NCI-H2171 treated with DMSO at 0.1 percent for 48 hours (cell line): Measurements from ENCODE around the gene INPP5A.
"Not testable (repeated sequence)": the region's sequence is repeated elsewhere in the genome, so short reads cannot be mapped to it uniquely, and the experiment has no call there.

ENCODE experiments used
- DNase-seq: peaks from one replicate; lab custom pipeline; 2025; lab: John Stamatoyannopoulos, UW

The INPP5A gene

DNA sequence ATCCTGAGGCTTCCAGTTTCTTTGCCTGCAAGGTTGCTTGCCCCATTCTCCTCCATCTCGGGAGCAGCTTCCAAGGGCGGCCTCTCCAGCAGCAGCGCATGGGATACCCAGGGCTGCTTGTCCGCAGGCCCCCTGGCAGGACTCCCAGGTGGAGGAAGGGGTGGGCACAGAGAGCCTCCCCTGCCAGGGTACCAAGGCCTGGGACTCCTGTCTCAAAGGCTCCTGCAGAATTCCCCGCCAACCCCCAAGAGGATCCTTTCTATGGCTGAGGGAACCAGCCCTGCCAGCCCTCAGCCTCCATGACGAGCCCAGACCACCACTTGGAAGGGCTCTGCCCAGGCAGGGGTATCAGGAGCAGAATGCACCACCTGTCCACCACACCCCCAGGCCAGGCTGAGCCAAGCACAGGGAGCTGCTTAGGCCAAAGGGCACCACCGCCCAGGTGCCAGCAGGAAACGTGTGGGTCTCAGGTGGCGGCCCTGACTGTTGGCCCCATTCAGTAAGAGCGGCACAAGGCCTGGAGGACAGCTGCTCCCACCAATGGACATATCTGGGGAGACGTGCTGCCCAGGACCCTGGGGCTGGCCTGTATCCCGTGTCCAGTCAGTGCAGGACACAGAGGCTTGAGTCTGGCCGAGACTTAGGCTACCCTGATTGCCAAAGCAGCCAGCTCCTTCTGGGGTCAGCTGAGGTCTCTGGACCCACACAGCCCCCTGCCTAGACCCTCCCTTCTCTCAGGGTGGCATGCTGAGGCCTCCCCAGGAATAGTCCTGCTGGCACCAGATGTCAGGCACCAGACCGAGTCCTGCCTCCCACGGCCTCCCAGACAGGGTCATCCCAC is 33.8 kb upstream of the INPP5A start:
- no peak for DNase-seq

- DNase-seq, result no peak
These were observed 32.9 kb upstream of the INPP5A start for GRCh38 chr10:132504501-132505272.

DNA sequence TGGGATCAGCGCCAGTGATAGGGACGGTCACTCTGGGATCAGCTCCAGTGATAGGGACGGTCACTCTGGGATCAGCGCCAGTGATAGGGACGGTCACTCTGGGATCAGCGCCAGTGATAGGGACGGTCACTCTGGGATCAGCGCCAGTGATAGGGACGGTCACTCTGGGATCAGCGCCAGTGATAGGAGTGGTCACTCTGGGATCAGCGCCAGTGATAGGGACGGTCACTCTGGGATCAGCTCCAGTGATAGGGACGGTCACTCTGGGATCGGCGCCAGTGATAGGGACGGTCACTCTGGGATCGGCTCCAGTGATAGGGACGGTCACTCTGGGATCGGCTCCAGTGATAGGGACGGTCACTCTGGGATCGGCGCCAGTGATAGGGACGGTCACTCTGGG is 32.0 kb upstream of the INPP5A start:
- not testable (repeated sequence) for DNase-seq

DNA sequence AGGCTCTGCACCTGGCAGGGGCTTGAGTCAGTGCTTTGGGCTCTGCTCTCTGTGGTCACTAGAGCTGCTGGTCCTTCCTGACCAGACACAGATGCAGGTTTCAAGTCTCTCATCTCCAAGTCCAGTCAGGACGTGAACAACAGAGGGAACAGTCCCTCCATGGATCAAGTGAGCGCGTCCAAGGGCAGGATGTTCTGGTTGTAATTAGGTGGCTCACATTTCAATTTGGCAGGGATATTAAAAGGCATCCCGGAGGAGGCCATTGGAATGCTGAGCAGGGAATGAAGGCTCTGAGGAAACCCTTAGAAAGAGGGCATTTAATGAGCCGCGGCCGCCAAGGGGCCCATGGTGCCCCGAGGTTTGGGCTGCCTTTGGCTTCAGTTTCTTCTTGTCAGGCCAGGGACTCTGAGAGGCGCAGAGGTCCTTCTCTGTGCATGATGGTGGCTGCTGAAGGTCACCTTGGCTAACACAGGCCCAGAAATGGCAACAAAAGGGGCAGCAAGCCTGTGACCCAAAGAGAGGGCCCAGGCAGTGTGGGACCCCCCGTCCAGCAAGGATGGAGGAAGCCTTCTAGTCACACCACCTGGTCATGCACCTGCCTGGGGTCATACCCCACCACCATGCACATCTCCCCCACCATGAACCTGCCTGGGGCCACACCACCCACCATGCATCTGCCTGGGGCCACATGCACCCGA is 30.7 kb upstream of the INPP5A start:
- no peak for DNase-seq

DNA sequence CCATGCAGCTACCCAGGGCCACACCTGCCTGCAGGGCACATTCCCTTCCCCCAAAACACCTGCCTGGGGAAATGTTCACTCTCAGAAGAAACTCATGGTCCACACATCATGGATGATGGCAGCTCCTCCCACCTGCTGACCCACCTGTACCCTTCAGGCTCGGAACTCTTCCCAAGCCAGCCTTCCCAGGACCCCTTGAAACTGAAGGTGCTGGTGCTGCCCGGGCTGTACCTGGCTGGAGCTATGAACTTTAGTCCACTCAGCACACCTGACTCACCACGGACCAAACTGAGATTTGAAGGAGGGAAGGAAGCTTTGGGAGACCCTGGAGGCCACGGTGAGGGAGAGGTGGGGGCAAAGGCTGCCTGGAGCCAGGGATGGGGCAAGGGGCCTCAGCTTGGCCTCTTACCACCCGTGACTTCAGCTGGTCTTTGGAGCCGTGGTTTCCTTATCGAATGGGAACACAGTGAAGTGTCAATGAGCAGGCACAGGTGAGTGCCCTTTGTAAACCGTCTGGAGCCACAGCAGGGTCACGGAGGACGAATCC is 30.1 kb upstream of the INPP5A start:
- no peak for DNase-seq

DNA sequence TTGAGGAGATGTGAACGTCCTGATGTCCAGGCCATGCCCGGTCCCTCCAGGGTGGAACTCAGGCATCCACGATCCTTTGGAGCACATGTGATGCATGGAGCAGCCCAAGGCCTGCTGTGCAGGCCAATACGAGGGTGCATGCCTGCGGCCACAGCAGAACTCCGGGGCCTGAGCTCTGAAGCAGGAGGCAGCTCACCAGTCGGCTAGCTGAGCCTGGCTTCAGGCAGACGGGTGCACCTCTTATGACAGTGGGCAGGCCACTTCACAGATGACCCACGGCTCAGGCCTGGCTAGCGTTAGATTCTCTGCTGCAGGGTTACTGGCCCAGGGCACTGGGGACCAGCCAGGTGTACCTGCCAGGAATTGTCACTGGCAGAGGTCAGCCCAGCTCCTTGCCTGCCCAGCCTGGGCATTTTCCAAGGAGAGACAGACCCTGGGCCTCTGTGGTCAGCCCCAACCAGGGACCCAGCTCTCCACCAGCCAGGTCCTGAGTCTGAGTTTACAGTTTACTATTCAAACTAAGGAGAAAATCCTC is 29.6 kb upstream of the INPP5A start:
- DNase-seq, result no peak

GRCh38 chr10:132508581-132509443 is 28.8 kb upstream of the INPP5A start:
- DNase-seq, result no peak

DNA sequence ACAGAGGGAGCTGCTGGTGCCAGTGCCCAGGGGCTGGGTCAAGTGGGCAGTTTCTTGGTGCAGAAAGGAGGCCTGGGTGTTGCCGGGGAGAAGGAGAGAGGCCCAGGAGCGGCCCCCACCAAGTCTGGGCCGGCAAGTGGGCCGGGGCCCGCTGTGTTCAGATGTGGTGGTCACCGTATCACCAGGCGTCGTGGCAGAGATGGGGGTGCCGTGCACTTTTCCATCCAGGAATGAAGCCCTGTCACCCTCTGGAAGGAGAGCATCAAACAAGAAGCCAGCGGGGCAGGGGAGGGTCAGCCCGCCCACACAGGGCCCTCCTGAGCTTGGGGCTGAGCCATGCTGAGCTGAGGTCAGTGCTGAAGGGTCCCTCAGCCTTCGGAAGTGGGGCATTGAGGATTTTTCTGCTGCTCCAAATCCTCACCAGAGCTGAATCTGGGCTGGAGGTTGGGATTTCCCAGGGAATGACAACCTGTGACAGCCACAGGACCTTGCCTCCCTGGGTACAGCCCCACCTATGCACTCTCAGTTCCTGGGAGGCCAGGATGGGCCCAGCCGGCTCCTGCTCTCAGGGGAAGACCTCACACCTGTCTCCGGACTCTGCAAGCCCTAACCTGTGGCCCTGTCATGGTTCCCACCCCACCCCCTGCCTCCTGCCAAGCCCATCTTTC is 27.9 kb upstream of the INPP5A start:
- no peak for DNase-seq

GRCh38 chr10:132510174-132510611 is 27.4 kb upstream of the INPP5A start:
- no peak for DNase-seq

DNA sequence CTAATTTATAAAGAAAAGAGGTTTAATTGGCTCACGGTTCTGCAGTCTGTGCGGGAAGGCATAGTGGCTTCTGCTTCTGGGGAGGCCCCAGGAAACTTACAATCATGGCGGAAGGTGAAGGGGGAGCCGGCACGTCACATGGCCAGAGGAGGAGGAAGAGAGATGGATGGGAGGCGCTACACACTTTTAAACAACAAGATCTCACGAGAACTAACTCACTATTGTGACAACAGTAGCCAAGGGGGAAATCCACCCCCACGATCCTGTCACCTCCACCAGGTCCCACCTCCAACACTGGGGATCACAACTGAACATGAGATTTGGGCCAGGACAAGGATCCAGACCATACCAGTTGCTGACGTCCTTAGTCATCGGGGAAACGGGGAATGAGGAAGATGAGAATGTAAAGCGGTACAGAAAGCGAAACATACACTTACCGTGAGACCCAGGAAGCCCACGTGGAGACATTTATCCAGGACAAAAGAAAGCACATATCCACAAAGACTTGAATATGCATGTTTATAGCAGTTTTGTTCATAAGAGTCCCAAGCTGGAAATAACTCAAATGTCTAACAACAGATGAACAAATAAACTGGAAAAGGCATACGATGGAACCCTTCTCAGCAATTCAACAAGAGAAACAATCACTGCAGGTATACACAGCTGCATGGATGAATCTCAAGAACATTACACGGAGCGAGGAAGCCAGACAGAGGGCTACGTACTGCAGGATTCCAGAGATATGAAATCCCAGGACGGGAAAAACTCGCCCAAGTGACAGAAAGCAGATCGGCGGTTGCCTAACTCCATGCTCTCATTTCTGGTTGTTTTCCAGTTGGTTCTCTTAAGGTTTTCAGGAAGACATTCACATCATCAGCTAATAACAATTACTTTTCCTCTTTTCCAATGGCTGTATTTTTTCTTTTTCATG is 26.2 kb upstream of the INPP5A start:
- no peak for DNase-seq

DNA sequence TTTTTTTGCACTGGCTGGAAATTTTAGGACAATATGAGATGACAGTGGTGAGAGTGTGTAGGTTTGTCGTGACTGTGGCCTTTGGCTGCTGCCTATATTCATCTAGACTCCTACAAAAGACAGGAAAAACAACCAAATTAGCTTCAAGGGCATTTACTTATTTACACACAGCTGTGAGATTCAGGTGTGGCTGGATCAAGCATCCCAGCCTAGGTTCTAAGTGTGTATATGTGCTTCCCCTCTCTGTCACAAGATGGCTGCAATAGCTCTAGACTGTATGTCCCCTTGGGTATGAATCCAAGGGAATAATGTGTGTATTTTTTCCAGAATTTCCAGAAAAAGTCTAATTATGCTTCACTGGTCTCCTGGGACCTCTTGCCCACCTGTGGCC is 25.5 kb upstream of the INPP5A start:
- DNase-seq, result no peak

- DNase-seq, result no peak
These were observed 24.8 kb upstream of the INPP5A start for GRCh38 chr10:132512693-132513345.

GRCh38 chr10:132514821-132515520 is 22.6 kb upstream of the INPP5A start:
- DNase-seq, result no peak

- DNase-seq, result no peak
These were observed 21.5 kb upstream of the INPP5A start for GRCh38 chr10:132515811-132516726.

DNA sequence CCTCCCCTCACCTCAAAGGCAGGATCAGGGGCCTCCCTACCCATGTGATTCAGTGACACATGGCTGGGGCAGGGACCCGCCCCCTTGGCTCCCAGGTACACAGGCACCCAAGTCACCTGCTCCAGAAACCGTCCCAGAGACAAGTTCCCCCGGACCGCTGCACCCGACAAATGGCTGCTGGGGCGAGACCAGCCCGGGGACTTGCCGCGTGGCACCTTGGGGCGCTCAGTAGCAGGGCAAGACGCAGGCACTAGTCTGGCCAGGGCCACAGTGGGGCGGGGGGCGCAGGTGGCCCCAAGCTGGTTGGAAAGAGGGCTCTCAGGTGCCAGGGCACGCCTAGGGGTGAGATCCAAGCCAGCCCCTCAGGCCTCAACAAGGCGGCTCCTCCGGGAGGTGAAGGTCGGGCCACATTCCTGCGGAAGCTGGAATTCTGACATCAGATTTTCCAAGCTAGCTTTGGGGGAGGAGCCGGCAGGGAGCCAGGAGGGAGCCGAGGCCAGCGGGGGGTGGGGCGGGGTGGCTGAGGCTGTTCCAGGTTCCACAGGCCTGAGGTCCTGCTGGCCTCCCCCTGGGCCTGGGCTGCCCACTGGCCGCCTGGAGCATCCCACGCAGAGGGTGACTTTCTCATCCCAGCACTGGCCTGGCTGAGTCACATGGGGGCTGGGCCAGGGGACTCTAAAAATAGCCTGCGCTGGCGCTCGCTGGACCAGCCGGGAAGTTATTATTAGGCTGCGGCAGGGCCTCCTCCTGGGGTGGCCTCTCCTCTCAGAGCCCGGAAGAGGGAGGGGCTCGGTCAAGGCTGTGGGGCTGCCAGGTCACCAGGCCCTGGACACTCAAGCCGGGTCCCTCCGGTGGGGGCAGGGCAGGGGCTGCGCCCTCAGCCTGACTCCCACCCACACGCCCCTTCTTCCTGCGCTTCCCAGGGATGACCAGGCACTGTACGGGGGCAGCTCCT is 20.5 kb upstream of the INPP5A start:
- no peak for DNase-seq

DNA sequence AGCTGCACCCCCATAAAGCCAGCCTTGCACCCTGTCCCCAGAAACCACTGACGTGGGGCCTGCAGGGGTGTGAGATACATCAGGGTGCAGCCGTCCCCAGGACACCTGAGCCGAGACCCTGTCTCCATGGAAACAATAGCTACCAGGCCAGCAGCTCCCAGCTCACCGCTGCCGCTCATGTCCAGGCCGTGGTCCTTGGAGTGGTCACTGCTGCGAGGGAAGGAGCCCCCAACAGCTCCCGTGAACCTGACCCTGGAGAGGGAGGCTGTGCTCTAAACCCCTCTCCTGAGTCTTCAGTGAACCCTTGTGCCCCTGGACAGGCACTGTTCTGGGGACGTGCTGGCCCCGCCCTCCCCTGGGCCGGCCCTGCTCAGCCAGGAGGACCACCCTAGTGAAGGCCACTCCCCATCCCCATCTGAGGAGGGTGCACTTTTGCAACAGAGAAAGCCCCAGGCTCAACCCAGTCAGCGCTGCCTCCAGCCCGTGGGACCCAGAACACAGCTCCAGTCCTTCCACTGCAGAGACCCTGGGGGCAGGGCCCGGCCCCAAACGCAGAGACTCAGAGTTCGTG is 19.6 kb upstream of the INPP5A start:
- DNase-seq, result no peak
